ENCODE results near the gene SYCN.

SYCN gene

GRCh38 chr19:39174558-39175544, 29.2 kb downstream of the SYCN start:
- no peak overlapping the region for H3K4me3 ChIP-seq (ENCODE audit: low read depth, low read length)
- no peak for TF ChIP-seq CTCF (IDR thresholded peaks at IDR 0.05; ENCODE audit: borderline replicate concordance, insufficient read depth, low read depth, low read length)

GRCh38 chr19:39174142-39174541, 29.9 kb downstream of the SYCN start:
- H3K4me3 ChIP-seq (ENCODE audit: low read depth, low read length) = no peak overlapping the region
- TF ChIP-seq CTCF (IDR thresholded peaks at IDR 0.05; ENCODE audit: borderline replicate concordance, insufficient read depth, low read depth, low read length) = no peak

- no peak for TF ChIP-seq CTCF (IDR thresholded peaks at IDR 0.05; ENCODE audit: borderline replicate concordance, insufficient read depth, low read depth, low read length)
- no peak overlapping the region for H3K4me3 ChIP-seq (ENCODE audit: low read depth, low read length)
Observed at GRCh38 chr19:39173502-39173991, 30.5 kb downstream of the SYCN start.

GRCh38 chr19:39172700-39173501, 31.2 kb downstream of the SYCN start:
- no peak for TF ChIP-seq CTCF (IDR thresholded peaks at IDR 0.05; ENCODE audit: borderline replicate concordance, insufficient read depth, low read depth, low read length)
- H3K4me3 ChIP-seq (ENCODE audit: low read depth, low read length) = no peak overlapping the region

- no peak for TF ChIP-seq CTCF (IDR thresholded peaks at IDR 0.05; ENCODE audit: borderline replicate concordance, insufficient read depth, low read depth, low read length)
- no peak overlapping the region for H3K4me3 ChIP-seq (ENCODE audit: low read depth, low read length)
Observed at GRCh38 chr19:39171479-39172465, 32.3 kb downstream of the SYCN start.

Measured in GM12875 (cell line).